ENCODE measurements around the gene MAFF. TPM values are rescaled to one million over a fixed set of nuclear protein-coding genes. Genes with fewer than 3 reads are reported as not detected.

The MAFF gene
- total RNA-seq, 1 donor from 2014 or later: 12.6 TPM

- H3K27me3 Mint-ChIP-seq: no peaks in the 10 kb centered on the region
- H3K9me3 Mint-ChIP-seq: no peaks in the 10 kb centered on the region
- H3K27ac Mint-ChIP-seq: peak overlapping the region; percentile 51
- peak; percentile 82 for DNase-seq
- intact Hi-C loops (cut with micrococcal nuclease): no loop called here
- no peak overlapping the region for H3K4me3 Mint-ChIP-seq
- H3K36me3 Mint-ChIP-seq (ENCODE audit: low read depth): peaks cover 7% of the 10 kb centered on the region
- peaks cover 19% of the 10 kb centered on the region for H3K4me1 Mint-ChIP-seq
Measured at GRCh38 chr22:38262051-38262795, 60.4 kb downstream of the MAFF start.

DNA sequence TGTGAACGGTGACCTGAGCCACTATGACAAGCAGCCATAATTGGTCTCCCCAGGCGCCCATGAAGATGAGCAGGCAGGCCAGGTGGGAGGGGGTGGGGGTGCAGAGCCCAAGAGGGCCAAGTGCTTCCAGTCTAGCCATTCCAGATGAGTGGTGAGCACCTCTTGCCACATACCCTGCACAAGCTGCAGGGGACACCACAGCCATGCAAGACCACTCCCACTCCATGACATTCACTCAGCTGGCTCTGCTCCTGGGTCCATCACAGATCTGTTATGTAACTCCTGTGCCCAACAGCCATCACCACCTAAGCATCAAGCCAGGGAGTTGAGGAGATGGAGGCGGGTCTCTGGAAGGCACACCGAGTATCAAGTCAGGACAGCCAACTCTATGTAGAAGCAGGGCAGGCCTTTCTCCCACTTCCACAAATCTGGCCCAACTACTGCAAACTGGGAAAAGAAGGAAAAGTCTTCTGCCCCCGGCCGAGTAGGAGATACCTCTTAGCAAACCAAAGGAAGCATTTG is 62.6 kb downstream of the MAFF start:
- no peak for DNase-seq
- H3K9me3 Mint-ChIP-seq: no peaks in the 10 kb centered on the region

More for the DNA sequence above, 62.6 kb downstream of the MAFF start:
- Mint-ChIP-seq H3K4me3 (no peak overlapping the region), H3K27ac (no peak overlapping the region), H3K36me3 (ENCODE audit: low read depth) (peaks cover 9% of the 10 kb centered on the region), H3K27me3 (no peaks in the 10 kb centered on the region), H3K4me1 (peaks cover 31% of the 10 kb centered on the region)
- intact Hi-C loops (cut with micrococcal nuclease): no loop called here

Other genes with a start within 250 kb of the MAFF start
- 0.37 TPM in 1 of 2 replicates, not detected in the other for gene C22orf23, start 248.4 kb upstream of the MAFF start, total RNA-seq
- gene POLR2F, start 248.3 kb upstream of the MAFF start, total RNA-seq: 113 TPM in 2 replicates
- gene SOX10, start 217.4 kb upstream of the MAFF start, total RNA-seq: not detected in 2 replicates
- 11.9 and 15.1 TPM in 2 replicates for gene PICK1, start 144.6 kb upstream of the MAFF start, total RNA-seq
- not detected in 2 replicates for gene SLC16A8, start 117.8 kb upstream of the MAFF start, total RNA-seq
- 0.19 and 0.45 TPM in 2 replicates for gene BAIAP2L2, start 91.3 kb upstream of the MAFF start, total RNA-seq
- gene PLA2G6, start 20.2 kb upstream of the MAFF start, total RNA-seq: 34.3 and 43.2 TPM in 2 replicates
- 31.9 and 33.1 TPM in 2 replicates for gene TMEM184B, start 71.0 kb downstream of the MAFF start, total RNA-seq
- 157 and 159 TPM in 2 replicates for gene CSNK1E, start 115.4 kb downstream of the MAFF start, total RNA-seq